Stimulated activated naive B cell treated with anti-CD40 and anti-IgM and Interleukin-4, amounts not matched to agents 10 μg/mL and 1 μg/mL and 100 μg/mL, for 72 hours (primary cell): ENCODE data around the gene CAB39.

Source experiments
- ATAC-seq, 2 donors: fragments of 150-1000 bp; cut with Tn5 transposase; replicated peaks; 2 replicates each; pipeline ENCODE4 v1.10.0; 2021; ENCODE audit warnings: moderate library complexity in 1 of 2
- DNase-seq: peaks from one replicate; pipeline ENCODE4 v3.0.0; 2021
- H3K27ac Mint-ChIP-seq: one replicate; pipeline ENCODE4 v1.8.0; 2022; ENCODE audit warnings: mild to moderate bottlenecking, mixed read lengths
- H3K27me3 Mint-ChIP-seq, 2 donors: one replicate each; pipeline ENCODE4 v1.8.0; 2022; ENCODE audit warnings: mixed read lengths in 2 of 2
- H3K36me3 Mint-ChIP-seq, 2 donors: one replicate each; pipeline ENCODE4 v1.8.0; 2022; ENCODE audit warnings: mixed read lengths in 2 of 2, mild to moderate bottlenecking in 1 of 2
- H3K4me1 Mint-ChIP-seq, 2 donors: one replicate each; pipeline ENCODE4 v1.8.0; 2022; ENCODE audit warnings: mixed read lengths in 2 of 2, mild to moderate bottlenecking in 1 of 2
- H3K4me3 Mint-ChIP-seq, 2 donors: one replicate each; pipeline ENCODE4 v1.8.0; 2022; ENCODE audit warnings: mild to moderate bottlenecking in 2 of 2, mixed read lengths in 2 of 2, moderate library complexity in 1 of 2
- H3K9me3 Mint-ChIP-seq, 2 donors: one replicate each; pipeline ENCODE4 v1.8.0; 2022; ENCODE audit warnings: mixed read lengths in 2 of 2, mild to moderate bottlenecking in 1 of 2

CAB39 gene

DNA sequence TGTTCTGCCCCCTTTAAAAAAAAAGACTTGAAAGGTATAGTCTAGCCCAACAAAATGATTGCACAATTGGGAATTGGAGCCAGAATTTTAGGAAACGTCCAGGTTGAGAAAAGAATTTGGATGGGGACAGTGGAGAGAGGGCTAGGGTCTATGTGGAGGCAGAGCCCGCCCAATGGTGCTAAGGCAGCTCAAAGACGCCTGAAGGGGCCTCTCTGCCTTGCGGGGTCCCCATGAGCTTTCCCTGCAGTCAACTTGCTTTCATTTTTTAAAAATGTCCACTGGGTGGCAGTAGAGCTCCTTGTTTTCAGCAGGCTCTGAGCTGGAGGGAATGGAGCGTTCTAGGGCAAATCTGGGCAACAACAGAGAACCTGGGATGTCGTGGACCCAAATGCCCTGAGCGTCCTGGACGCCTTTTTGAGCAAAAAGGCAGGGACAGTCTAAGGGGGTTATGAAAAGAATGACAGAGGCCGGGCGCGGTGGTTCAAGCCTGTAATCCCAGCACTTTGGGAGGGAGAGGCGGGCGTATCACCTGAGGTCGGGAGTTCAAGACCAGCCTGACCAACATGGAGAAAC lies 111.8 kb downstream of the CAB39 start:
- H3K27ac Mint-ChIP-seq: no peak overlapping the region
- DNase-seq: peak; percentile 47
- H3K9me3 Mint-ChIP-seq: no peaks in the 10 kb centered on the region
- peak; percentile 85 to 86 for ATAC-seq
- H3K27me3 Mint-ChIP-seq: peaks cover 33 to 44% of the 10 kb centered on the region in 2 donors
- H3K36me3 Mint-ChIP-seq: peaks cover 4 to 13% of the 10 kb centered on the region in 2 donors
- no peak overlapping the region for H3K4me3 Mint-ChIP-seq
- peaks cover 9 to 11% of the 10 kb centered on the region in 2 donors for H3K4me1 Mint-ChIP-seq

DNA sequence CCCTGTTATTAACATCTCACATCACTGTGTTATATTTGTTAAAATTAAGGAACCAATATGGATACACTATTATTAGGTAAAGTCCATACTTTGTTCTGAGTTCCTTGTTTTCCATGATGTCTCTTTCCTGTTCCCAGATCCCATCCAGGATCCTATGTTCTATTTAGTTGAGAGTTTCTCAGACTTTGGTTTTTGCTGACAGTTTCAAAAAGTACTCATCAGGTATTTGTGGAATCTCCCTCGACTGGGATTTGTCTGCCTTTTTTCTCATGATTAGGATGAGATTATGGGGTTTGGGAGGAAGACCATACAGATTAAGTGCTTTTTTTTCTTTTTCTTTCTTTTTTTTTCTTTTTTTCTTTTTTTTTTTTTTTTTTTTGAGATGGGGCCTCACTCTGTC lies 112.7 kb downstream of the CAB39 start:
- H3K36me3 Mint-ChIP-seq: peaks cover 4 to 10% of the 10 kb centered on the region in 2 donors
- no peaks in the 10 kb centered on the region for H3K9me3 Mint-ChIP-seq
- H3K27me3 Mint-ChIP-seq: peaks cover 41 to 52% of the 10 kb centered on the region in 2 donors
- ATAC-seq (no peak), DNase-seq (no peak)
- H3K4me1 Mint-ChIP-seq: peaks cover 9 to 11% of the 10 kb centered on the region in 2 donors
- no peak overlapping the region for H3K4me3 Mint-ChIP-seq
- no peak overlapping the region for H3K27ac Mint-ChIP-seq

DNA sequence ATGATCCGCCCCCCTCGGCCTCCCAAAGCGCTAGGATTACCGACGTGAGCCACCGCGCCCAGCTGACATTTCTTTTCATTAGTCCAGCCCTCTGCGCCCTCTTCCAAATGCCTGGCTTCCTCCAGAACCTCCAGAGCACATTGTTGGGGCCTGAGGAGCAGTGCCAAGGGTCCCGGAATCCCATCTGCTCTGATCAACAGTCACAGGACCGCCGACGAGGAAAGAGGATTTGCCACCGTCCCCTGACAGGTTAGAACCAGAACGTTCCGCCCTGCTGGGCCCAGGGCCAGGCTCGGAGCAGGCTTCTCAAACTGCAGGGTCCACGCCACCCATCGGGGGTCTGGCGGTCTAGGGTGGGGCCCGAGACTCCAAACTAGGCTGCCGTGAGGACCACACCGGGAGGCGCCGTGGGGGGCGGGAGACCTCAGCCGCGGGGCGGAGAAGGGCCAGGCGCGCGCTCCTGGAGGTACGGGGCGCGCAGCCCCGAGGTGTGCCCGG lies 115.2 kb downstream of the CAB39 start:
- H3K27me3 Mint-ChIP-seq: peaks cover 46 to 54% of the 10 kb centered on the region in 2 donors
- peaks cover 9 to 11% of the 10 kb centered on the region in 2 donors for H3K4me1 Mint-ChIP-seq
- peak; percentile 13 to 18 for ATAC-seq
- H3K36me3 Mint-ChIP-seq: no peaks in the 10 kb centered on the region
- H3K9me3 Mint-ChIP-seq: no peaks in the 10 kb centered on the region
- no peak for DNase-seq
- peak overlapping the region; percentile 44 to 64 for H3K4me3 Mint-ChIP-seq
- H3K27ac Mint-ChIP-seq: no peak overlapping the region

DNA sequence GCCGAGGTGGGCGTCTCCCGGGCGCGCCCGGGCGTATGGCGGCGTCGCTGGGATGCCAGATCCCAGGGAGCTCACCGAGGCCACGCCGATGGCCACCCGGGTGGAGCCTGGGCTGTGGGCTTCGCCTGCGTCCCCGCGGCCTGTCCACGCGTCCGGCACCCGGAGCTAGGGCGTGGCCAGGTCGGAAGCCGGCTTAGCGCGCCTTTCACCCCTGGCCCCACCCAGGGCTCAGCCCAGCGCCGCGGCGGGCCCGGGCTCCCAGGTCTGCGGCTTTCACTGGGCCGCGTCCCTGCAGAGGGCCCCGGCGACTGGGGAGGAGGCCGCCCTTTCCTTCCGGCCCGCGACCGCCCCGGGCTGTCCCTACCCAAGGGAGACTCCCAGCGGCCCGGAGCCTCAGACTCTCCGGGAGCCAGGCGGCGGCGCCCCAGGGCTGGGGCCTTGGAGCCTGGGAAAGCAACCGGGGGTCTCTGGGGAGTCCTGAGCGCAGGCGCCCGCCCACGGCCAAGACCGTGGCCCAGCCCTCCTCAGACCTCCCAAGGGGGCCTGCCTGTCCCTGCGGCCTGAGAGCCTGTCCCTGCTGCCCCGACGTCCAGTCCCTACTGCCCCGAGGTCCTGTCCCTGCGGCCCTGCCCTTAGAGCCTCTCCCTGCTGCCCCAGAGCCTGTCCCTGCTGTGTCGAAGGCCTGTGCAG lies 115.8 kb downstream of the CAB39 start:
- H3K9me3 Mint-ChIP-seq: no peaks in the 10 kb centered on the region
- peak overlapping the region; percentile 69 to 77 for H3K4me3 Mint-ChIP-seq
- peak overlapping the region; percentile 65 for H3K27ac Mint-ChIP-seq
- H3K4me1 Mint-ChIP-seq: peaks cover 9 to 11% of the 10 kb centered on the region in 2 donors
- DNase-seq: no peak
- peaks cover 46 to 54% of the 10 kb centered on the region in 2 donors for H3K27me3 Mint-ChIP-seq
- peak; percentile 63 for ATAC-seq
- no peaks in the 10 kb centered on the region for H3K36me3 Mint-ChIP-seq

- Mint-ChIP-seq H3K4me1 (peaks cover 8 to 11% of the 10 kb centered on the region in 2 donors), H3K36me3 (no peaks in the 10 kb centered on the region), H3K9me3 (no peaks in the 10 kb centered on the region), H3K27me3 (peaks cover 46 to 54% of the 10 kb centered on the region in 2 donors), H3K27ac (no peak overlapping the region), H3K4me3 (peak overlapping the region in 1 of 2 donors; percentile 77)
- DNase-seq (no peak), ATAC-seq (no peak)
These were observed 116.7 kb downstream of the CAB39 start for GRCh38 chr2:230829293-230829692.

DNA sequence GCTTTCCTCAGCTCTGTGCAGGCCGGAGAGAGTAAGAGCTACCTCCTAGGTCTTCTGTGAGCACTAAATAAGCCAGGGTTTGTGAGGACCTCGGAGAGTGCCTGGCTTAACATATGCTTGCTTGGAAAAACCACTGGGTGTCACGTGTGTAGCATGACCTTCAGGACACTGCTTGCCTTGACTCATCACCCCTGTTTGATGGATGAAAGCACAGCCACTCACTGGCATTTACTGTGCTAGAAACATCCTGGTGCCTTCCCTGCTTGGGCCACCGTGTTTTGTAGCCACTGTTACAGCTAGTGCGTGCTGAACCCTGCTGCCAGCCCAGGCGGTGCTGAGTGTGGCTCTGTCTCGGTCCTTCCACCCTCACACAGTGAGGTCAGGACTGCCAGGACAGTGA lies 117.3 kb downstream of the CAB39 start:
- no peak overlapping the region for H3K27ac Mint-ChIP-seq
- no peaks in the 10 kb centered on the region for H3K9me3 Mint-ChIP-seq
- no peak for DNase-seq
- H3K27me3 Mint-ChIP-seq: peaks cover 43 to 48% of the 10 kb centered on the region in 2 donors
- no peaks in the 10 kb centered on the region for H3K36me3 Mint-ChIP-seq
- ATAC-seq: peak in 1 of 2 donors; percentile 19
- peaks cover 4 to 5% of the 10 kb centered on the region in 2 donors for H3K4me1 Mint-ChIP-seq
- no peak overlapping the region for H3K4me3 Mint-ChIP-seq

DNA sequence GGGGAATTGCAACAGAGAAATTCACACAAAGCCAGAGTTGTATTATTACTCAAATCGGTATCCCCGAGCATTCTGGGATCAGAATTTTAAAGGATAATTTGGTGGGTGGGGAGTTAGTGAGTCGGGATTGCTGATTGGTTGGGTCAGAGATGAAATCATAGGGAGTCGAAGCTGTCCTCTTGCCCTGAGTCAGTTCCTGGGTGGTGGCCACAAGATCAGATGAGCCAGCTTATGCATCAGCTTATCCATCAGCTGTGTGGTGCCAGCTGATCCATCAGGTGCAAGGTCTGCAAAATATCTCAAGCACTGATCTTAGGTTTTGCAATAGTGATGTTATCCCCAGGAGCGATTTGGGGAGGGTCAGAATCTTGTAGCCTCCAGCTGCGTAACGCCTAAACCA lies 117.8 kb downstream of the CAB39 start:
- H3K4me3 Mint-ChIP-seq: no peak overlapping the region
- H3K9me3 Mint-ChIP-seq: no peaks in the 10 kb centered on the region
- peaks cover 4 to 5% of the 10 kb centered on the region in 2 donors for H3K4me1 Mint-ChIP-seq
- ATAC-seq (no peak), DNase-seq (no peak)
- peaks cover 43 to 44% of the 10 kb centered on the region in 2 donors for H3K27me3 Mint-ChIP-seq
- H3K27ac Mint-ChIP-seq: no peak overlapping the region
- no peaks in the 10 kb centered on the region for H3K36me3 Mint-ChIP-seq

DNA sequence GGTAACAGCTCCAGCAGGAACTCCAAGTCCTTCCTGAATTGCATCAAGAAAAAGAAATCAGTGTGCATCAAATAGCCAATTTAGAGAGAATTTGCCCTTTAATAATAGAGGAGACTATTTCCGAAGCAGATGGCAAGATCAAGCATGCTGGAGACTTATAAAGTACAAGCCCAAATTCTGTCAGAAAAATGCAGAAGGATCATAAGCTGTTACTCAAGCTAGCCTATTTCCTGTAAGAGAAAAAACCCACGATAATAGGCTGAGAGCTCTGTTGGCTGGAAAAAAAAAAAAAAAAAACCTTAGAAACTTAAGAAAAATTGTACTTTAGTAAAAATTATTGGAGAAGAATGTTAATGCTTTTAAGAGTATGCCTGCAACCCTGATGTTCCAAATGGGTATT lies 127.7 kb downstream of the CAB39 start:
- ATAC-seq (no peak), DNase-seq (no peak)
- no peak overlapping the region for H3K27ac Mint-ChIP-seq
- H3K27me3 Mint-ChIP-seq: peaks cover 19 to 39% of the 10 kb centered on the region in 2 donors
- H3K4me1 Mint-ChIP-seq: no peaks in the 10 kb centered on the region
- H3K36me3 Mint-ChIP-seq: peaks cover 0 to 5% of the 10 kb centered on the region in 2 donors
- peaks cover 0 to 5% of the 10 kb centered on the region in 2 donors for H3K9me3 Mint-ChIP-seq
- no peak overlapping the region for H3K4me3 Mint-ChIP-seq

GRCh38 chr2:230842473-230842872 lies 129.8 kb downstream of the CAB39 start:
- ATAC-seq (no peak), DNase-seq (no peak)
- peaks cover 25 to 40% of the 10 kb centered on the region in 2 donors for H3K27me3 Mint-ChIP-seq
- H3K27ac Mint-ChIP-seq: no peak overlapping the region
- H3K4me3 Mint-ChIP-seq: no peak overlapping the region
- peaks cover 0 to 5% of the 10 kb centered on the region in 2 donors for H3K36me3 Mint-ChIP-seq
- H3K9me3 Mint-ChIP-seq: peaks cover 0 to 5% of the 10 kb centered on the region in 2 donors
- H3K4me1 Mint-ChIP-seq: peaks cover 0 to under 1% of the 10 kb centered on the region in 2 donors

DNA sequence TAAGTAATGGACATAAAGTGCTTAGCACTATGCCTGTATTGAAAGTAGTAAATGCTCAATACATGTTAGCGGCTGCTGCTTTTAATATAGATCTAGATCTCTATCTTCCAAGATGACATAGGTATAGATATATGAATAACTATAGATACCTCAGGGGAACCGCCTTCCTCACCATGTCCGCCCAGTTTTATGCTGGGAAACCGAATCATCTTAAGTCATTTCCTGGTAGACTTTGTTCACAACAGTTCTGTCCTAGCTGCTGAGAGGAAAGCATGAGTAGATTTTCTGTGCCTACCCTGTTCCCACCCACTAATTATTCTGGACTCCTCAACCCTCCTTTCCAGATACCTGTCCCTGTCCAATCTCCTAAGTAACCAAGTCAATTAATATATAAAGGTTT lies 130.5 kb downstream of the CAB39 start:
- peaks cover 0 to 5% of the 10 kb centered on the region in 2 donors for H3K9me3 Mint-ChIP-seq
- H3K27me3 Mint-ChIP-seq: peaks cover 25 to 45% of the 10 kb centered on the region in 2 donors
- peaks cover 5 to 7% of the 10 kb centered on the region in 2 donors for H3K4me1 Mint-ChIP-seq
- DNase-seq (no peak), ATAC-seq (no peak)
- peaks cover 0 to 5% of the 10 kb centered on the region in 2 donors for H3K36me3 Mint-ChIP-seq
- H3K4me3 Mint-ChIP-seq: no peak overlapping the region
- no peak overlapping the region for H3K27ac Mint-ChIP-seq

DNA sequence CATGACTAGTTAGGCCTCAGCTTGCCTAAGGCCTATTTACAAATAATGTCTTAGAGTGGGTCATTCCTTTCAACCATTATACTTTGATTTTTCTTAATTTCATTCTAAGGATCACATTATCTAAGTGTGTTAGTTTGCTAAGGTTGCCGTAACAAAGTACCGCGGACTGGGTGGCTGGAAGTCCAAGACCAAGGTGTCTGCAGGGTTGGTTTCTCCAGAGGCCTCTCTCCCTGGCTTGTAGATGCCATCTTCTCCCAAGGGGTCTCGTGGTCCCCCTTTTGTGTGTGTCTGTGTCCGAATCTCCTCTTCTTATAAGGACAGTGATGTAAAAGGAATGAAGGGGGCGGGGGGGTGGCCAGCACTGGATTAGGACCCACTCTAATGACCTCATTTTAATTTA lies 133.7 kb downstream of the CAB39 start:
- Mint-ChIP-seq H3K27ac (no peak overlapping the region), H3K4me3 (no peak overlapping the region), H3K36me3 (peaks cover 0 to 2% of the 10 kb centered on the region in 2 donors), H3K4me1 (peaks cover 8 to 16% of the 10 kb centered on the region in 2 donors), H3K9me3 (peaks cover 0 to 2% of the 10 kb centered on the region in 2 donors), H3K27me3 (peaks cover 31 to 56% of the 10 kb centered on the region in 2 donors)
- ATAC-seq: no peak
- no peak for DNase-seq

DNA sequence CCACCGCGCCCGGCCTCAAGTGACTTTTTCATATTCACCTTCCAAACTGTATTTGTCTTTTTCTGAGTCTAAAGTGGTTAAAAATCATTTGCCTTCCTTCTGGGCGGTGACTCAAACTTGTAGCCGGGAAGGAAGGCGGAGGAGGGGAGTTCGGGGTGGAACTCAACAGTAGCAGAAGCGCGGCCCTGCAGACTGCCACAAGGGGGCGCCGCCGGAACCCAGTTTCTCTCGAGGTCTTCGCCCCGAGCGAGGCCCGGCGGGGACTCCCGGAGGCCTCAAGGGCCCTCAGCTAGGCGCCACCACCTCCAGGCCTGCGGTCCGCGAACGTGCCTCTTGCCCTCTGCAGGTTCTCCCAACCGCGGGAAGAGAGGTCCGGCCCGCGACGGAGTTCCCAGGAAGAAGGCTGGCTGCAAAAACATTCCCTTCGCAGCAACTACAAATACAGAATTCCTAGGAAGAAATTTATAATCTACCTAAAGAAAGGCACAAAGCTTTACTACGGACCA lies 135.3 kb downstream of the CAB39 start:
- peaks cover 0 to 2% of the 10 kb centered on the region in 2 donors for H3K36me3 Mint-ChIP-seq
- H3K27ac Mint-ChIP-seq: no peak overlapping the region
- peak; percentile 84 for DNase-seq
- H3K9me3 Mint-ChIP-seq: peaks cover 0 to 2% of the 10 kb centered on the region in 2 donors
- no peak overlapping the region for H3K4me3 Mint-ChIP-seq
- peak; percentile 99 to 100 for ATAC-seq
- H3K27me3 Mint-ChIP-seq: peaks cover 26 to 45% of the 10 kb centered on the region in 2 donors
- peaks cover 8 to 16% of the 10 kb centered on the region in 2 donors for H3K4me1 Mint-ChIP-seq

DNA sequence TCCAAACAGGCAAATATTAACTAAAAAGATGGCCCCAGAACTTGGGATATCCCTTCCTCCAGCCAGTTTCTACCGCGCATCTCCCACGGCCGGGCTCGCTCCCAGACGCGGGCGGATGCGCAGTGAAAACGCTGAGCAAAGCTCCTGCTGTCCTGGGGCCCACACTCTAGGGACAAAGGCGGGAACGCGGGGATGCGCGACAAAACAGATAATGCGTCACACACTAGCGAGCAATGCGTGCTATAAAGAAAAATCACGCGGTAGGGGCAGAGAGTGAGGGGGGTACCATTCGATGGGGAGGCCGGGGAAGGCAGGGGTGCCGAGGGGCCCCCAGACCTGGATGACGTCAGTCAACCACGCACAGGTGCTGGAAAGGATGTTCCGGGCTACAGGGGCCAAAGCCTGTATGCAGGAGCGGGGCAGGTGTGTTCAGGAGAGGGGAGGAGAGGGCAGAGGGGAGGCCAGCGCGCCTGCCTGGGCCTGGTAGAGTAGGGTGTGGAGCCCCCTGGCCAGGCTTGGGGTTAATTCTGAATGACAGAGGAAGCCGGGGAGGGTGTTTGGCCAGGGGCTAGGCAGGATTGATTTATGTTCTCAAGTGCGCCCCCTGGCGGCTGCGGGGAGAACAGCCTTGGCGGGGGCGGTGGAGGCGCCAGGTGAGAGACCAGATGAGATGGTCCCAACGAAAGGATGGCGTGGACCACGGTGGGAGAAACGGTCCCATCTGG lies 137.2 kb downstream of the CAB39 start:
- H3K27me3 Mint-ChIP-seq: peaks cover 22 to 45% of the 10 kb centered on the region in 2 donors
- no peak overlapping the region for H3K4me3 Mint-ChIP-seq
- peaks cover 0 to 2% of the 10 kb centered on the region in 2 donors for H3K36me3 Mint-ChIP-seq
- ATAC-seq (peak; percentile 45 to 47), DNase-seq (no peak)
- H3K27ac Mint-ChIP-seq: peak overlapping the region; percentile 52
- peaks cover 8 to 16% of the 10 kb centered on the region in 2 donors for H3K4me1 Mint-ChIP-seq
- H3K9me3 Mint-ChIP-seq: peaks cover 0 to 2% of the 10 kb centered on the region in 2 donors

DNA sequence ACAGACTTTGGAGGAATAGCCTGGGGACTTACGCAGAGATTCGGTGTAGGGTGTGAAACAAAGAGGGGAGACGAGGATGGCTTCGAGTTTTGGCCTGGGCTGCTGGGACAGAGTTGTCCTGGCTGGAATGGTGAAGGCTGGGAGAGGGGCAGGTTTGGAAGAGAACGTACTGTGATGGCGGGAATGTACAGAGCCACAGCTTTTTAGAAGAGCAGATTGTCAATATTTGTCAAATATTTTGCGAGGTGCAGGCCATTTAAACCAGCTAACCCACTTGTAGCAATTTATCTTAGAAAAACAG lies 137.7 kb downstream of the CAB39 start:
- Mint-ChIP-seq H3K36me3 (peaks cover 0 to 2% of the 10 kb centered on the region in 2 donors), H3K9me3 (peaks cover 0 to 2% of the 10 kb centered on the region in 2 donors), H3K4me3 (no peak overlapping the region), H3K4me1 (peaks cover 8 to 16% of the 10 kb centered on the region in 2 donors), H3K27ac (peak overlapping the region; percentile 52), H3K27me3 (peaks cover 20 to 43% of the 10 kb centered on the region in 2 donors)
- no peak for DNase-seq
- no peak for ATAC-seq
